GM18498 (cell line): ENCODE measurements around the gene PCBD2.
"Not testable (repeated sequence)": the region's sequence is repeated elsewhere in the genome, so short reads cannot be mapped to it uniquely, and the experiment has no call there.

Experiments used
- ATAC-seq: cut with Tn5 transposase; IDR thresholded peaks from one replicate; pipeline ENCODE4 v1.9.1; 2021; ENCODE audit warnings: mild to moderate bottlenecking, moderate library complexity; ENCODE audit not compliant: unreplicated experiment

The PCBD2 gene

DNA sequence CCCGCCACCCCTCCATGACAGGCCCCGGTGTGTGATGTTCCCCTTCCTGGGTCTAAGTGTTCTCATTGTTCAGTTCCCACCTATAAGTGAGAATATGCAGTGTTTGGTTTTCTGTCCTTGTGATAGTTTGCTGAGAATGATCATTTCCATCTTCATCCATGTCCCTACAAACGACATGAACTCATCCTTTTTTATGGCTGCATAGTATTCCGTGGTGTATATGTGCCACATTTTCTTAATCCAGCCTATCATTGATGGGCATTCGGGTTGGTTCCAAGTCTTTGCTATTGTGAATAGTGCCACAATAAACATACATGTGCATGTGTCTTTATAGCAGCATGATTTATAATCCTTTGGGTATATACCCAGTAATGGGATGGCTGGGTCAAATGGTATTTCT, 93.1 kb downstream of the PCBD2 start:
- not testable (repeated sequence) for ATAC-seq

DNA sequence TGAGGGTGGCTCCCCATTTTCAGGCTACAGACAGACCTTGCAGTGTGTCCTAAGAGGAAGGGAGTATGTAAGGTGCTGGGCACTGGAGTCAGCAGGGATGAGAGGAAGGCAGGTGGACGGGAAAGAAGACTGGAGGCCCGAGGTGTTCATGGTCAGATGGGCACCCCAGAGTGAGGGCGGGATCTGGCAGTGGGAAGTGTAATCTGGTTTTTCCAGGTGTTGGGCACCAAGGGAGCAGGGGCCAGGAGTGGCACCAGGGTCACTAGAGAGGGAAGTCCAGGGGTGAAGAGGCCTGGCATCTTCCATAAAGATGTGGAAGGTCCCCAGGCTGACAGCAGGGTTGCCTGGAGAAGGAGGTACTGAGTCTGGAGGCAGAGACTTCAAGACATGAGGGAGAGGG, 99.4 kb downstream of the PCBD2 start:
- no peak for ATAC-seq

DNA sequence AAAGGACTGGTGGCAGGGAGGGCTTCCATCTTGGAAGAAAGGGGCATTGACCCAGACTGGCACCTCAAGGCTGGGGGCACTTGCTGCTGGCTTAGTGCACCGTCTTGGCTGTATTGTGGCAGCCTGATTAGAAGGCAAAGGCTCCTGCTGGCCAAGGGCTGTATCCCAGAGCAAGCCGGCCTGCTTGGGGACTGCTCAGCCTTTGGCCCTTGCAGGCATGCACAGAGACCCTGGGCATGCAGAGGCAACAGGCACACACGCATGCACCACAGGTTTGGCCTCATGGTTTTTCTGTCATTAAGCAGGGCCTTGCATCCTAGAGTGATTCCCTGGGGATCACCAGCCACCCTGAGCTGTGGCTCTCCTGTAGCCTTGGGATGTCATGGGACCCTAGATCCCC, 100.1 kb downstream of the PCBD2 start:
- no peak for ATAC-seq

DNA sequence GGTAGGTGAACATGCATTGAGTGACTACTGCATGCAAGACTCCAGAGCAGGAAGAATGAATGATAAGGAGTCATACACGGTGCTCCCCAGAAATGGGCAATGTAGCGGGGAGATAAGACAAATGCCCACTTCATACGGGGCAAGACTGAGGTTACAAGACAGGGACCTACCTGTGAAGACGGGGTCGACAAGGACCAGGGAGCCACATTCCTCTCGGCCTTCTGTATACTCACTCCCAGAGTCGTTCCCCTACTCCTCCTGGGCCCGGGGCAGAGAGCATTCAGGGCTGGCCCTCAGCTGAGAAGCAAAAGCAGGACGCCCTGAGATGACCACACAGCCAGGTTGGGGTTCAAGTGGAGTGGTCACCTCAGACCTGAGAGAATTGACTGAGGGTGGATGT, 102.4 kb downstream of the PCBD2 start:
- ATAC-seq = no peak

DNA sequence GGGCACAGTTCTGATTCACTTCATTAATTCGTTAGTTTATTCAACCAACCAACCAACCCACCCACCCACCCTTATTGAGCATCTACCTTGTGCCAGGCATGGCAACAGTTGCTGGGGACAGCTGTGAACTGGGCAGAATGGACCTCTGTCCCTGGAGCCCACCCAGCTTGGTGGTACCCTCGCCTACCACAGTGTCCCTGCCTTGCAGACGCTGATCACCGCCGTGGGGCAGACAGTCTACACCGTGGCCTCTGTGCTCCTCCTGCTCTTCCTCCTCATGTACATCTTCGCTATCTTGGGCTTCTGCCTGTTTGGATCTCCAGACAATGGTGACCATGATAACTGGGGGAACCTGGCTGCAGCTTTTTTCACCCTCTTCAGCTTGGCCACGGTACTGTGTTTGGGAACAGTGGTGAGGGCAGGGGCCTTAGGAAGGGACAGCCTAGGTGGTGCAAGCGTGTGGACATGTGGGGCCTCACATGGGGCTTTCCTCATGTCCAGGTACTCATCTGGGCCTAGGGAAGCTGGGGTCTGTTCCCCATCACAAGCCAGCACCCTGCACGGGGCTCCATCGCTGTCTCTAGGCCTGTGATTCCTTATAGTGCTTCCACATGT, 102.9 kb downstream of the PCBD2 start:
- no peak for ATAC-seq

DNA sequence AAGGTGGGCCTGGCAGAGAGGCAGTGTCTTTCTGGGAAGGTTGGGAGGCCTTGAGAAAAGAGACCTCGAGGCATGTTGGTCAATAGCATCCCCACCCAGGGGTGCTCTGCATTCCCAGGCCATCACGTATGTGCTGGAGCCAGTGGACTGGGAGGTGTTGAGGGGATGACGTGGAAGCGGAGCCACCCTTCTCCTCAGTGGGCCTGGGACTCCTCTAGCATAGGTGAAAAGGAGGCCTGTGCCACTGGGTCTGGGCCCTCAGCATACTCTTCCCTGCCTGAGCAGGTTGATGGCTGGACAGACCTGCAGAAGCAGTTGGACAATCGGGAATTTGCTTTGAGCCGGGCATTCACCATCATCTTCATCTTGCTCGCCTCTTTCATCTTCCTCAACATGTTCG, 103.6 kb downstream of the PCBD2 start:
- ATAC-seq = no peak

DNA sequence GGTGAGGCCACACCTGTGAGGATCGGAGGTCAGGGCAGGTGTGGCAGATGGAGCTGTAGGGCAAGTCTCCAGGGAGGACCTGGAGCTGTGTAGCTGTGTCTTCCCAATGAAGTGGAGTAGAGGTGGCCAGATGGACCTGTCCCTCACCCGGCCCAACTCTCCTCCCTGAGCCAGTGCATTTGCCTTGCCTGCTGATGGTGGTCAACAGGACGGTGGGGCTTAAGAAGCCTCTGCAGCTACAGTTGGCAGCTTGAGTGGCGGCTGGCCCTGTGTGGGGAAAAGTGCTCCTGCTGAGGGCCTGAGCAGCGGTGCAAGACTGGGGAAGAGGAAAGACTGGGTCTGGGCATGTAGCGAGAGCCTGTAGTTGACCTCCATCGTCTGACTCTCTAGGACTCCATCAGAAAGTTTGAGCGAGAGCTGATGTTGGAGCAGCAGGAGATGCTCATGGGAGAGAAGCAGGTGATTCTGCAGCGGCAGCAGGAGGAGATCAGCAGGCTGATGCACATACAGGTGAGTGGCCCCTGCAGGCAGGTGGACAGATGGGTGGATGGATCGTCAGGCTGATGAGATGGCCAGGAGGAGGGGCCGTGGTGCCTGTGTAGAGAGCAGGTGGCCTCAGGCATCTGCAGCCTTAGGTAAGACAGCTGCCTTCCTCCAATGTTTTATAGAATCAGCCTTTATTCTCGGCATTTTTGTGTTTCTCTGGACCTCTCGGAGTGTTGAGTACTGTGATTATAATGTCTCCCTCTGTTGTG, 104.2 kb downstream of the PCBD2 start:
- no peak for ATAC-seq

DNA sequence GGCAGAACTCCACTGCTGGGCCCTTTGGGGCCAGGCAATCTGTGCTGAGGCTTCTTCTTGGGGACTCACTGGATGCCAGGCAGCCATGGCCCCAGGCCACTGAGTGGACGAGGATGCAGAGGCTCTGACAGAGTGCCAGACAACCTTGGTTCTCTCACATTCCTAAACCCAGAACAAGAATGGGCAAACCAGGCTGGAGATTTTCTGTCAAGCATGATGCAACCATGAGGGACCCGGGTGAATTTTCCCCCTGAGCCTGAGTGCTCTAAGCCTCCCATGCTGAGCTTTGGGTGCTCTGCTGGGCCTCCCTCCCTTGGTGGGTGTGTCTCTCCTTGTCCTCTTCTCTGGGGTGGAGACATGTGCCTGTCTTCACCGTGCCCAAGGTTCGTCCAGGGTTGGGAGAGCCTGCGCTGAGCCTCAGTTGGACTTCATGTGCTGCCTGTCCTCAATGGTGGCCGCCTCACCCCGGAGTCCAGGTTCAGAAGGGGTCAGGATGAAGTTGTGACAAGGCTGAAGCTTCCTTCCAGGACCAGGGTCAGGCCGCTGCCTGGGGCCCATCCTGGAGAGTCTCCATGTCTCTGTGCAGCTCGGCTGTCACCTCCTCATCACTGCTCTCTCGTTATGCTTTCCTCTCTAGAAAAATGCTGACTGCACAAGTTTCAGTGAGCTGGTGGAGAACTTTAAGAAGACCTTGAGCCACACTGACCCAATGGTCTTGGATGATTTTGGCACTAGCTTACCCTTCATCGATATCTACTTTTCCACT, 105.0 kb downstream of the PCBD2 start:
- ATAC-seq = no peak

DNA sequence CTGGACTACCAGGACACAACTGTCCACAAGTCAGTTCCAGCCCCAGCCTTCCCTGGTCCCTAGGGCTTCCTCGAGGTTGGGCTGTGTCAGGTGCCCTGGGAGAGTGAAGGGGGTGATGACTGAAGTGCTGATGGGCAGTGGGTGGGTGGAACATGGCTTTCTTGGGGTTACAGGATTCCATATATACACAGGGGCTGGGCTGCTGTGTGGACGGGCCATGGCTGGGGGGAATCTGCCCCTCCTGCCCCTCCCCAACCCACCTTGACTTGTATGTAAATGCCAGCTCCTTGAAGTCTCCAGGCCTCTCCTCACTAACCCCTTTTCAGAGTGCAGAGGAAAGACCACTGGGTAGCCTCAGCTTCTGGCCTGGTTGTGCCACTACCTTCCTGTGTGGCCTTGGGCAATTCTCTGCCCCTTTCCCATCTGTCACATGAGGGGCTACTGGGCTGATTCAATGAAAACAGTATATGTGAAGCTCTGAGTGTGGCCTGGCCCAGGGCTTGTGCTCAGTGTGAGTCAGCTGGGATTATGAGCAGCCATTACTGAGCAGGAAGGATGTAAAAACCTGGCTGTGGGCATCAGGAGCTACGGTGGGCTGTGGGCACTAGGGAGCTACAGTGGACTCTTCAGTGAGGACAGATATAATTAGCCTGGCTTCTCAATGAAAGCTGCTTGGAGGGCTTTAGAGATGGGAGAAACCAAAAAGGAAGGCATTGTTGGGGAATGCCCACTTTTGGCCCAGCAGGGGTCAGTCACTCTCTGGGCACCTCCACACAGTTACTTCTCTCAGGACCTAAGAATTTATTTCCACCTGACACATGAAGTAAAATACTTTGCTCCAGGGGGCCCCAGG, 105.8 kb downstream of the PCBD2 start:
- no peak for ATAC-seq

DNA sequence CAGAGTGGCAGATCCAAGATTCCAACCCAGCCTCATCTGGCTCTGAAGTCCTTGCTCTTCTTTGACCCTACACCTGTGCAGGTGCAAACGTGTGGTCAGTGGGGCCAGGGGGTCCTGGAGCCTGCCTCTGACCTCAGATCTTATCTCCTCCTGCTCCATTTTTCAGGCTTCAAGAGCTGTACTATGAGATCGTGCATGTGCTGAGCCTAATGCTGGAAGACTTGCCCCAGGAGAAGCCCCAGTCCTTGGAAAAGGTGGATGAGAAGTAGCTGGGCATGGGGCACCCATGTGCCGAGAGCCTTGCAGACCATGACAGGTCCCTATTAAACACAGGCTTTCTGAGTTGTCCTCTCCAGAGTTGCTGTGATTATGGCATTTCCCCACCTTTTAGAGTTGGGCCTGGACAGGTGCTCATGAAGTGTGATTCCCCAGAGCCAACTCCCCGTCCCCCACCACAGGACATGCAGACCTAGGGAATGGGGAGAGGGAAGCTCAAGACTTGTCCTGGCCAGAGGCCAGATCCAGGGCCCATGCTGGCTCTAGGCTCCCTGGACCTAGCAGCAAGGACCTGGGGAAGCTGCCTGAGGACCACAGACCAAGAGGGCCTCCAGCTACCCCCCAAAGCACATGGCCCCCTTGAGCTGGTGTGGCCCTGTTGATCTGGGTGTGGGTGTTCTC, 106.6 kb downstream of the PCBD2 start:
- ATAC-seq = no peak

DNA sequence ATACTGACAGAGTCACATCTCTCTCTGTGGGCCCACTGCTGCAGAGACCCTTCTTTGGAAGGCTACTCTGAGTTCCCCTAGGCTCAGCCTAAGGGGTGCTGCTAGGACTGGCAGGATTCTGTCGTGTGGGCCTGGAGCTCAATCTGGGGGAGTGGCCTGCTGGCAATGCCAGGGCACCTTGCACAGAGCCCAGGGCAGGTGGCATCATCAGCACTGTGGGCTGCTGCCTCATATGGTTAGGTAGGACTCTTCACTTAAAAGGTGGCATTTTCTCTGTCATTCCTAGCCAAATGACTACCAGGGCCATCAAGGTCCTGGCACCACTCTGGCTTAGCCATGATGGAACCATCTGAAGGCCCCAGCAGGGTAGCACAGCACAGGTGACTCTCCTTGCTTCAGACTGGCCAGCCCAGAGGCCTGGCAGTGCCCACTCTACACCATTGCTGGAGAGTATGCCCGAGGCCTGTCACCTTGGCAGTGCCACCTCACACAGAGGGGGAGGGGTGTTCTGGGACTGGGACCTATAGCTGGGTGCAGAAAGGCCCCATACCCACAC, 107.2 kb downstream of the PCBD2 start:
- no peak for ATAC-seq
